Measurements from ENCODE around the gene AGMO.

The AGMO gene

DNA sequence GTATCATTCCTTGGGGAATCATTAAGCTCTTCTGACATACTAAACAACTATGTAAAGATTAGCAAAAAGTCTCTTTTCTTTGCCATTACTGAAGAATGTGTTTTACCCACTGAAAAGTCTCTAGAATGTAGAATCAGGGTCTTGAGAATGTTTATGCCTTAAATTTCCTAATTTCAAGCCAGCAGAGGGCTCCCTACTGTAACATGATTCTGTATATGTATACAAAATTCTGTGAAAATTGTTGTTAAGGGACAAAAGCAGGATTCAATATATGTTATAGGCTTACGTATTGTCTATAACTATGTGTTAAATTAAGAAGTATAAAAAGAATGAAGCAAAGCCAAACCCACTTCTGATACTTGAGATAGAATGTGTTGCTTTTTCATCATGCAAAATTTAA, 362.3 kb downstream of the AGMO start:
- no peak for DNase-seq

DNA sequence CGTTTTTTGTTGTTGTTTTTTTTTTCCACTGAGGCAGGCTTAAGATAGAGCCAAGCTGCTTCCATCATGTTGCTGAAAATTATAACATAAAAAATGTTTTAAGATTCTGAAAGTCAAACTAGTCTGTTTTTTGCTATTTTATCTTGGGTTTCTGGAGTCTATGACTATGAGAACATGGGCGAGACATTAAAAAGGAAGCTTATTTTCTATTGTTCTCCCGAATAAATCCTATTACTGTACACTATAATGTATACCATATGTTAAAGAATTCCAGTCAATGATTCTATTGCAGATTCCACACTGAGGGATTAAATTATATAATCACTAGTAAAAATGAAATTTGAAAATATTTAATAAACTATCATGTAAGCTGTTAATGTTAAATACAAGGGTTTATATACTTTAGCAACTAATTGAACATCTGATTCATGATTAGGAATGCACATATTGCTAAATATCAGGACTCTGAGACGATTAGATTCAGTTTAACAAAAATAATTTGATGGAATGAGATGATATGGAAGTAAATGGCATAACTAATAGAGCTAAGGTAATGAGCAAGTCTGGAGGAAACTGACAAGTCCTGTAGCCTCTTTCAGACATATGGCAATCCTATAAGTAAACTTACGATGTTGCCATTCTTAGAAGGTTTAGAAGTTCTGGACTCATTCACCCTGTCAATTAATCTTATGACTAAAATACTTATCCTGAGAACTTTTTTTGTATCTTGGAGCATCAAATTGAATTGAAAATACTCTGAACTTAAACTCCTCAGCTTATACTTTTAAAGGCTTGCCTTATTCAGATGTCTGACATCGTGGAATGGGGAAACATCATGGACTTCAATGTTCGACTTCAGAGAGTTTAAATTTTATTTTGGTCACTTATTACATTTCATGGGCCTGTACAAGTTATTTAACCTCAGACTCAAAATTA, 364.5 kb downstream of the AGMO start:
- DNase-seq, result no peak

GRCh38 chr7:15178065-15178464, 383.8 kb downstream of the AGMO start:
- no peak for DNase-seq

DNA sequence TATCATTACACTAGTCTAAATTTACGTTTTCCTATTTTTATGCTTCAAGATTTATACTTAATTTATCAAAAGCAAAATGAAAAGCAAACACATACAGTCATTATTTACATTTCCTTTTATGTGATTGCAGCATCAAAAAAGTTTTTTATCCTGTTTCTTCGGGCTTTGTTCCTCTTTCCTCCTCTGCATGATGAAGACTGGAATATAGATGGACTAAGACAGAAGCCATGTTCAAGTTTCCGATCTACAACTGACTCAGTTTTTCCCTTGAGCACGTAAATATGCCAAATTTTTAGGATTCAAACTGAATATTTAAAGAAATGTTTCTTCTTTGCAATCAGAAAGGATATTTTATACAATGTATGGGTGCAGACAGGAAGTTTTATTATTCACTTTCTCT, 385.7 kb downstream of the AGMO start:
- DNase-seq, result no peak

- DNase-seq, result no peak
These were observed 386.7 kb downstream of the AGMO start for GRCh38 chr7:15175152-15175551.

GRCh38 chr7:15174485-15174884, 387.3 kb downstream of the AGMO start:
- no peak for DNase-seq

GRCh38 chr7:15168489-15168888, 393.3 kb downstream of the AGMO start:
- no peak for DNase-seq

DNA sequence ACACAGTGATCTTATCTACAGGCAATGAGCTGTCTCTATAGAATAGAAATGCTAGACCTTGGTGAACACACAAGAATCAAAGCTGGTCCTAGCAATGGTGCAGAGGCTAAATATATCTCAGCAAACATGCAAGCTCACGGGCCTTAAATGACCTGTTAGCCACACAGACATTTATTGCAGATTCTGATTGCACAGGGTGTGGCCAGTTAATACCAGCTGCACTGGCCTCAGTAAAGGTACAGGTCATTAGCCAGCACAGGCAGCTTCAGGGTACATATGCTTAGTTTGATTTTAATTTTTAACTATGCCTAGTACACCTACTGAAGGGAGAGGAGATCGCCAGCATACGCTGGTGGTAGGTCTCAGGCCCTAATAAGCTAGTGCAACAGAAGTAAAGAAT, 393.9 kb downstream of the AGMO start:
- DNase-seq, result no peak

DNA sequence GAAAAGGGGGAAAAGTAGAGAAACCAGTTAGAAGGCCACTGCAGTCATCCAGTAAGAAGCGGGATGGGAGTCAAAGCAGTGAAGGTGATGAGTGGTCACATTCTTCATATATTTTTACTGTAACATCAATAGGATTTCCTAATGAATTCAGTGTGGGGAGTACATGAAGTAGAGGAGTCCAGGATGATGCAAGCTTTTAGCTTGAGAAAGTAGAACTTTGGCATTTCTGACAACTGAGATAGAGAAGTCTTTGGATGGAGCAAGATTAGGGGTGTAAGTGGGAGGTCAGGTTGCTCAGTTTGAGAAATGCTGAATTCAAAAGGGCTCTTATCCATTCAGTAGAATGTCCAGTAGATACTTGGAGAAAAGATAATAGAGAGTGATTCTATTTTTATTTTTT, 395.2 kb downstream of the AGMO start:
- no peak for DNase-seq

GRCh38 chr7:15159261-15159660, 402.6 kb downstream of the AGMO start:
- DNase-seq, result no peak

- no peak for DNase-seq
These were observed 403.5 kb downstream of the AGMO start for GRCh38 chr7:15158141-15158810.

Measured in DMS79 treated with DMSO at 0.1 percent for 48 hours (cell line).